ENCODE measurements around the gene ST7.
A peak's percentile ranks its signal among the peaks of the same experiment; 100 is the strongest.

The ST7 gene

DNA sequence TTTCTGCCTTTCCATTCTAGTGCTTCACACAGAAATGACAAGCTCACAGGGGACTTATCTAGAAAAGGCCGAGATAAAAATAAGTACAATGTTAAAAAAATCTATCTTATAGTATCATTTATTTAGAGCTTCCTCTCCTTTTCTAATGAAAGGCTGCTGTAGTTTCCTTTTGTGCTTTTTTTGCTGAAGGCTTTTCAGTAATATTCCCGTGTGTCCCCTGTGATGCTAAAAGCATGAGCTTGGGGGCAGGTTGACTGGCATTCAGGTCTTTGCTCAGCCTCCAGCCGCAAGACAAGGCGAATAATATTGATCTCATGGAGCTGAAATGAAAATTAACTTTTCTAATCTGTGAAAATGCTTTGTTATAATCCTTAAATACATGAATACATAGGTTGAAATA, 143.0 kb downstream of the ST7 start:
- TF ChIP-seq JUND (IDR thresholded peaks at IDR 0.05; ENCODE audit: low read depth): no peak
- no peak for DNase-seq (ENCODE audit: low read depth in 1 of 2, low spot score in 1 of 2)
- in situ Hi-C loops (cut with HindIII; ENCODE audit: low pct_unique_long_range_greater_than_20kb, low sequenced_read_pairs): no loop called here

DNA sequence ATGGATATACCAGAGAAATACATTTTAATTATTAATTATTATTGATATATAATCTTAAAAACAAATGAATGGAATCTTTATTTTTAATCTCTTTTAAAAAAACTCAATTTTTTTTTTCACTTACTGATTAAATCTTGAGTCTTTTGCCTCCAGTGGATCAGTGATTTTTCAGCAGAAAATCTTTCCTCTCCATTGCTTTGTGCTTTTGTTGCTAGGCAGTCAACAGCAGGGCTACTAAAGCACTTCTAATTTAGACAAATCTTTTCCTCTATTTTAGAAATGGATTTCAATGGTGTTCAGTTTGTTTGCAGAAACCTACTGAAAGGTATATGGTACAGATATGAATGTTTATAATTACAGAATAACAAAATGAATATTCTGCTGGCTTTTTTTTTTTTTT, 143.6 kb downstream of the ST7 start:
- TF ChIP-seq JUND (IDR thresholded peaks at IDR 0.05; ENCODE audit: low read depth): no peak
- in situ Hi-C loops (cut with HindIII; ENCODE audit: low pct_unique_long_range_greater_than_20kb, low sequenced_read_pairs): no loop called here
- DNase-seq (ENCODE audit: low read depth in 1 of 2, low spot score in 1 of 2): no peak

DNA sequence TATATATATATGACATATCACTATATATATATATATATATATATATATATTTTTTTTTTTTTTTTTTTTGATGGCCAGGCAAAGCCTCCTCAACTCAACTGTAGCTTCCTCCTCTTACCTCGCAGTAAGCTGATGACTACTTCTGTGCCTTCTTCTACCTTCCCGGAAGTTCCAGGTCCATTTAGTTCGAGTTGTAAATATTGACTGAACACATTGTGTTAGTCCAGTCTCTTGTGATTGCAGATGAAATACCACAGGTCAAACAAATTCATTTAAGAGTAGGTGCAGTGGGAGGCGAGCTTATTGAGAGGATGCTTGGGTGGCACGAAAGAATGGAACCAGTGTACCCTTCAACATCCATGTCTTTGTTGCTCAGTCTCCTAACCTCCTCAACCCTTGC, 144.6 kb downstream of the ST7 start:
- peak in 1 of 2 experiments; percentile 30 for DNase-seq (ENCODE audit: low read depth in 1 of 2, low spot score in 1 of 2)
- no peak for TF ChIP-seq JUND (IDR thresholded peaks at IDR 0.05; ENCODE audit: low read depth)
- in situ Hi-C loops (cut with HindIII; ENCODE audit: low pct_unique_long_range_greater_than_20kb, low sequenced_read_pairs): no loop called here

DNA sequence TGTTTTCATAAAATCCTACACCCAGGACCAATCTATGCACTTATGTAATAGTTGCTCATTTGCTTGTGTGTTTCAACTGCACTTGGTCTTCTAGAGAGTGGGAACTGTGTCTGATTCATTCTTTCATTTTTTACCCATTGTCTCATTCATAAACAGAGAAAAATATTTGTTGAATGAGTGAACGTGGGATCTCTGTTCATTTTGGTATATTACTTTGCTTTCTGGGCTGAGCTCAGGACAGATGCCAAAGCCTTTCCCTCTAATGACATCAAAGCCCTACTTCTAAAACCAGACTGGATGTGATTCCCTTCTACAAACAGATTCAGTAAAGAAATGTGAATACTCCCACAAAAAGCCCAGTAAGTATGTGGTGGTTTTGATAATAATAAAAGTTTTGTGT, 145.2 kb downstream of the ST7 start:
- no peak for DNase-seq (ENCODE audit: low read depth in 1 of 2, low spot score in 1 of 2)
- in situ Hi-C loops (cut with HindIII; ENCODE audit: low pct_unique_long_range_greater_than_20kb, low sequenced_read_pairs): no loop called here

DNA sequence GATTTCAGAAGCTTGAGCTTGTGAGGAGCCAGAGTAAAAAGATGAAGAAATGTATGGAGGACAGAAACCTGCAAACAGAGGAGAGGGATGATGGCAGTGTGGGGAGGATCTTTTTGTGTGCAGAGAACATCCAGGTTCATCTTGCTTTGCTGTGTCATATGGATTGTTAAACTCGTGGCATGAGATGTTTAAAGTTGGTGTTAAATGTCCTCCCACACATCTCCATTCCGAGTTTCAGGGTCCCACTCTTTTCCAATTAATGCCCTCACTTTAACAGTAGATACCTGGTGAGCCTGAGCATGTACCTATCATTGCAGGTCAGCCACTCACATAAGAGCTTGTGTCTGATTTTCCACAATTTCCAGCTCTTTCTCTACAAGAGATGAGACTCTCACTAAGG, 147.7 kb downstream of the ST7 start:
- no peak for TF ChIP-seq JUND (IDR thresholded peaks at IDR 0.05; ENCODE audit: low read depth)
- DNase-seq (ENCODE audit: low read depth in 1 of 2, low spot score in 1 of 2): no peak
- in situ Hi-C loops (cut with HindIII; ENCODE audit: low pct_unique_long_range_greater_than_20kb, low sequenced_read_pairs): no loop called here

More for the DNA sequence above, 145.2 kb downstream of the ST7 start:
- no peak for TF ChIP-seq JUND (IDR thresholded peaks at IDR 0.05; ENCODE audit: low read depth)

DNA sequence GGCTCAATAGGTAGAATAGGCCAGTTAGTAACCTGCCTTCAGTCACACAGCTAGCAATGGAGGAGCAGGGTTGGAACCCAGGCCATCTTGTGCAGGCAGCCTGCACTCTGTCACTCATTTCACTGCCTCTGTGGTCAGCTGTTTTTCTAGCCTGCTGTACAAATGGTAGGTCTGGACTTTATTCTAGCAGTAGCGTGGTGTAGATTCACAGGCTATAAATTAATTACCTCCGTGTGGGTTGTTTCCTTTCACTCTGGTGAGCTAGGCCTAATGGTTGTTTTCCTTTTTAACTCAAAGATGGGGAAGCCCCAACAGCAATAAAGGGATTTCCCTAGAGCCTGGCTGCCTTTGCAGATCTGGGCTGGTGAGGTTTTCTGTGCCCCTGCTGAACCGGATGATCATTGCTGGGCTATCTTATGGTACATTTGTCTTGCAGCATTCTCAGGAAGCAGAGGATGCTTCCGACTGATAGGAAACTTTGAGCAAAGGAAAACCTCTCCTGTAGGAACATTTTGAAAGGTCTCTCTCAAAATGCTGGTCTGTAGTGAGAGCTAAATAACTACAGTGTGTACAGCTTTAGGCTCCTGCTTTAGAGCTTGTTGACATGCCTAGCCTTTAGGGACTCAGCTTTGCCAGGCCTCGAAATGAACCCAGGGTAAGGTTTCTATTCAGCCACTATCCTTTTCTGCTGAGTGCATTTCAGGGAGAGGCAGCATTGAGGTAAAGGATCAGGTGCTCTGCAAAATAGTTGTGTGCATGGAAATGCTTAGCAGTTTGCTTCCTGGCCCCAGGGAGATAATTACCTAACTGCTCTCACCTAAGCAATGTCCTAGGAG, 157.4 kb downstream of the ST7 start:
- TF ChIP-seq JUND (IDR thresholded peaks at IDR 0.05; ENCODE audit: low read depth): no peak
- no peak for DNase-seq (ENCODE audit: low read depth in 1 of 2, low spot score in 1 of 2)
- in situ Hi-C loops (cut with HindIII; ENCODE audit: low pct_unique_long_range_greater_than_20kb, low sequenced_read_pairs): no loop called here

DNA sequence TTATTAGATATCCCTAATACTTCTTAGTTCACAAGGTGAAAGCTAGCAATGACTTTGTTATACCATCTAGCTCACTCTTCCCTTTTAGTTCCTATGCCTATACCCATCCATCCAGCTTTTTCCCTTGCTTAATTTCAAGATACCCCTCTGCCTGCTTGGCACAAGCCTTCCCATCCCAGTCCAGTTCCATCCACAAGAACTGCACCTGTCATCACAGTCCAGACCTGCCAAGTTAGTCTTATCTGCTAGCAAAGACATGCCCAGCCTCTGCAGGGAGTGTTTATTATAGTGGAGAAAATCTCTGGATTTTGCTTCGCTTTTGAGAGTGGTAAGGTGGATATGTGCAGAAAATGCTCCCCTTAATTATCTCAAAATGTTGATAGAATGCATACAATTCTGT, 158.2 kb downstream of the ST7 start:
- DNase-seq (ENCODE audit: low read depth in 1 of 2, low spot score in 1 of 2): no peak
- TF ChIP-seq JUND (IDR thresholded peaks at IDR 0.05; ENCODE audit: low read depth): no peak
- in situ Hi-C loops (cut with HindIII; ENCODE audit: low pct_unique_long_range_greater_than_20kb, low sequenced_read_pairs): no loop called here

DNA sequence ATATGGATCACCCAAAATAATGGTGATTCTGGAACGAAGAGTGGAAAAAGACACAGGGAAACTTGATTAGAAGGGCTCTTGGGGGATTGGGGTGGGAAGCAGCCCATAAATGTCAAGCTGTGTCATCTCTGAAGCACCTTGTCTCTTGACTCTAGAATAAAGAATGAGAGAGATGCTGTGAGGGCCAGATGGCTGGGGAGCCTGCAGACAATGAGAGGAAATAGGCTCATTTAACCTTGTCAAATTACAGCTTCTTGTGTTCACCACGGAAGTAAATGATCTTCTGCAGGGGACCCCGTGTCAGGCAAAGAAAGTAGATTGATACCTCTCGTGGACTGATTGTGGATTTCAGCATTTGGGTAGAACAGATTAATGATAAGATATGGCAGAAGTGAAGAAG, 159.3 kb downstream of the ST7 start:
- no peak for DNase-seq (ENCODE audit: low read depth in 1 of 2, low spot score in 1 of 2)
- in situ Hi-C loops (cut with HindIII; ENCODE audit: low pct_unique_long_range_greater_than_20kb, low sequenced_read_pairs): no loop called here
- no peak for TF ChIP-seq JUND (IDR thresholded peaks at IDR 0.05; ENCODE audit: low read depth)

DNA sequence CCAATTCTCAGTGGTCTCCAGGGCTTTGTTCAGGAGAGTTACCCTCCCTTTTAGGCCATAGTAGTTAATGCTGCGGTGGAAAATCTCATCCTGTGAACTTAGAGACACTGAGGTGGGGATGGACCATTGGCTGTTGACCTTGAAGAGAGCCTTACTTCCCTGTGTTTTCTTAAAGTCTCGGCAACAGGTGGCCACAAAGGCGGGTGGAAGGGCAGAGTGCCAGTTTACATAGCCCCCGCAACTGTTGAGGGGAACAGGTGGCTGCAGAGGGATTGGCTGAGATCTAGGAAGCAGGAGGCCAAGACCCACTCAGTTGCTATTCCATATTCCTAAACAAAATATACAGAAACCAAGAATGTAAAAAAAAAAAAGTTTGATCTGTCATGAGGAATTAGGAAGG, 160.6 kb downstream of the ST7 start:
- in situ Hi-C loops (cut with HindIII; ENCODE audit: low pct_unique_long_range_greater_than_20kb, low sequenced_read_pairs): no loop called here
- DNase-seq (ENCODE audit: low read depth in 1 of 2, low spot score in 1 of 2): no peak
- TF ChIP-seq JUND (IDR thresholded peaks at IDR 0.05; ENCODE audit: low read depth): no peak

DNA sequence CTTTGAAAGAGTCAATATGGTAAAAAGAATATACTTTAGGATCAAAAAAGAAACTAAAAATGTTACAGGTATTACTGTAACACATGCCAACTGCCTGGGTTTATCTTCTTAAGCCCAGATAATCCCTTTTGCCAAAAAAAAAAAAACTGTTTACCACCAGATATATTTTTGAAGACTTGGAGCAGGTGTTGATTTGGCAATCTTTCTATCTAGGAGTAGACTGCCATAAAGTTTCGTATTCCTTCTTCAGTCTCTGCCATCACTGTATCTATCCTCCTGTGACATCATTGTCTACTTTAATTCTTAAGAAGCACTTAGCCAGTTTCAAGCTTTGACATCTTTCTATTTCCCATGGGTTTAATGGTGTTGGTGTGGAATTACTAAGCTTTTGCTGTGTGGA, 161.0 kb downstream of the ST7 start:
- no peak for TF ChIP-seq JUND (IDR thresholded peaks at IDR 0.05; ENCODE audit: low read depth)
- in situ Hi-C loops (cut with HindIII; ENCODE audit: low pct_unique_long_range_greater_than_20kb, low sequenced_read_pairs): no loop called here
- no peak for DNase-seq (ENCODE audit: low read depth in 1 of 2, low spot score in 1 of 2)

DNA sequence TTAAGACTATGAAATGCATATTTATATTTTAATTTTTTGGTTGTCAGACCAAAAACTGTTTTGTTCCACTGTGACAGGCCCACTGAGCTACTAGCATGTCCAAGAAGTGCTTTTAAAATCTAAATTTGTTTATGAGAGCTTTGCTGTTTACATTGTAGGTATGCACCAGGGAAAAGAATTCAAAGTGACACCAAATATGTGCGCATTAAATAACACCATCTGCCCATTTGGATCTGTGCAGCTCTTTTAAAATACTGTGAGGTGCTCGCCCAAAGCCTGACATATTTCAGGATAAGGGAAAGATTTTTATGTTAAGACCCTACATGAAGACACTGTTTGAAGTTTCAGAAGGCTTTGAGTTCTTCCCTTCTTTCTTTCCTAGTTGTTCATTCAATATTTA, 162.9 kb downstream of the ST7 start:
- no peak for DNase-seq (ENCODE audit: low read depth in 1 of 2, low spot score in 1 of 2)
- in situ Hi-C loops (cut with HindIII; ENCODE audit: low pct_unique_long_range_greater_than_20kb, low sequenced_read_pairs): no loop called here
- no peak for TF ChIP-seq JUND (IDR thresholded peaks at IDR 0.05; ENCODE audit: low read depth)

DNA sequence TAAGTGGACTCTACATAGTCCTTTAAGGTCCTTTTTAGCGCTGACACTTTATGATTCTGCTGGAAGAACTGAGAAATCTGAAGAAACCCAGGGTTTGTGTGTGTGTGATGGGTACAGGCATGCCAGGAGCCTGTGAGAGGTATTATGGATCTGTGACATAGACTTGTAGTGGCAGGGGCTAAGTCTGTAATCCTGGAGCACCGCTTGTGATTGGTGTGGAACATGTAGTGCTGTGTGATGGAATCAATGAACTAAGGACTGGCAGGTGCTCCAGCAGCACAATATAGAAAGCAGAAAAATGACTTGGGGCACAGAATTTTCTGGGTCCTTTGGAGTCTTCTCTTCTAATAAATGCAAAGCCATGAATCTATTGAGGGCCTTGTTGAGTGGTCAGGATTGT, 163.9 kb downstream of the ST7 start:
- in situ Hi-C loops (cut with HindIII; ENCODE audit: low pct_unique_long_range_greater_than_20kb, low sequenced_read_pairs): no loop called here
- no peak for DNase-seq (ENCODE audit: low read depth in 1 of 2, low spot score in 1 of 2)
- TF ChIP-seq JUND (IDR thresholded peaks at IDR 0.05; ENCODE audit: low read depth): no peak

DNA sequence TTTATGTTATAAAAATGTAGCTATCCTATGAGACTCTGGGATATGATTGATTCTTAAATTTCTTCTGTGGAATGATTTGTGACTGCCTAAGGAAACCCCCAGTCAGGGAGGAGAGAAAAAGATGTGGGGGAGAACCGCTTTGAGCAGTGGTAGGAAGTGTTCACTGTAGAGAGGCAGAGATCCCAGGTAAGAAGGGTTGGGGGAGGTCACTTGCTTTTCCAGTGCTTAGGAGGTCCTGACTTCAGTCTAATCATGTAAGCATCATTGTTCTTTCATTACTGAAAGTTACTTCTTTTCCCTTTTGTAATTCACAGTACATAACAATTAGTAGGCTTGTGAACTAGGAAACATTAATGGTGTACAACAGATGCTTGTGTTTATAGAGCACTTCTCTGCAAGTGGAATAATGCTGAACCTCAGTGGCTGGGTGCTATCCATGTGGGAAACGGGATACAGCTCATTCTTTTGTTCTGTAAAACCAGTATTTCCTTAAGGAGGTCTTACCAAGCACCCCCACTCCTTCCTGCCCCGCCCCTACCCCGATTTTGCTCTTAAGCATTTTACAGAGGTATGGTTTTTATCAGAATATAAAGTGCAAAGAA, 165.4 kb downstream of the ST7 start:
- TF ChIP-seq JUND (IDR thresholded peaks at IDR 0.05; ENCODE audit: low read depth): no peak
- in situ Hi-C loops (cut with HindIII; ENCODE audit: low pct_unique_long_range_greater_than_20kb, low sequenced_read_pairs): no loop called here
- no peak for DNase-seq (ENCODE audit: low read depth in 1 of 2, low spot score in 1 of 2)

Data from T47D (cell line).